HL-60/S4 (cell line): ENCODE data around the gene PHF20.
"Not testable (repeated sequence)": the region's sequence is repeated elsewhere in the genome, so short reads cannot be mapped to it uniquely, and the experiment has no call there.

Source experiments
- in situ Hi-C: fragments of 300-500 bp; cut with MboI; formaldehyde crosslinking; loops from 2 replicates; pipeline ENCODE4 v1.14.3; 2022; ENCODE audit warnings: low sequenced_read_pairs

Gene PHF20

DNA sequence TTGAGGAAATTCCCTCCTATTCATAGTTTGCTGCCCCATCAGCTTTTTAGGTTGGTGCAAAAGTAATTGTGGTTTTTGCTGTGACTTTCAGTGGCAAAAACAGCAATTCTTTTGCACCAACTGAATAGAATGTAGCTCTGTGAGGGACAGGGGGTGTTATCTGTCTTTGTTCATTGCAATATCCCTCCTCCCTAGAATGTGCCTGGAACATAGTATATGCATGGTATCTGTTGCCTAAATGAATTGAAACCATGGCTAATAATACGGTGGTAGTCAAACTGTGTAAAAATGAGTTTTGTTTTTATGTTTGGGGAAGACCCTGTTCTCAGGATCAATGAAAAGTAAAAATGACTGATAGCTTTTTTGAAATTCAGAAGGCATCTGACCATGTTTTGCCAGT, 137.4 kb downstream of the PHF20 start:
- in situ Hi-C loops: no loop called here

DNA sequence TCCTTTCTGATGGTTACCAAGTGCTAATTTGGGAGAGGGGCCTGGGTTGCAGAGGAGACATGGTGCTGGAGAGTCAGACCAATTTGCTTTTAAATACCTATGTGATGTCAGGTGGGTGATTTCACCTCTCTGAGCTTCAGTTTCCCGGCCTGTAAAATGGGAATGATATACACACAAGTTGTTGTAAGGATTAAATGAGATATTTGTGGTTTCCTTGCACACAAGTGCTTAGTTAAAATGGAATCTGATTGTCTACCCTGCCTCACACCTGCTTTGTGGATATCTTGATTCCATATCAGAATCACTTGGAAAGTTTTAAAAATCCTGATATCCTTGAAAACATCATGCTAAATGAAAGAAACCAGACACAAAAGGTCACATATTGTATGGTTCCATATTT, 138.0 kb downstream of the PHF20 start:
- in situ Hi-C loops: no loop called here

DNA sequence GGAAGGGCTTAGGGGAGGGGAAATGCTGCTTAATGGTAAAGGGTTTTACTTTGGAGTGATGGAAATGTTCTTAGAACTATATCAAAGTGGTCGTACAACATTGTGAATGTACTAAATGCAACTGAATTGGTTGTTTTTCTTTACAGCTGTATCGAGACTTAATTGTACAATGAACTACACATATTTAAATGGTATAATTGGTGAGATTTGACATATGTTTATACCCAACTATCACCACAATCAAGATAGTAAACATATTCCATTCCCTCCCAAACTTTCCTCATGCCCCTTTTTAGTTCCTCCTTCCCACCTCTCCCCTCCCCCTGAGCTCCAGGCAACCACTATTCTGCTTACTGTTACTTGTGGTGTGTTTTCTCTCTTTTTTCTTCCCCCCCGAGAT, 138.4 kb downstream of the PHF20 start:
- in situ Hi-C loops: no loop called here

DNA sequence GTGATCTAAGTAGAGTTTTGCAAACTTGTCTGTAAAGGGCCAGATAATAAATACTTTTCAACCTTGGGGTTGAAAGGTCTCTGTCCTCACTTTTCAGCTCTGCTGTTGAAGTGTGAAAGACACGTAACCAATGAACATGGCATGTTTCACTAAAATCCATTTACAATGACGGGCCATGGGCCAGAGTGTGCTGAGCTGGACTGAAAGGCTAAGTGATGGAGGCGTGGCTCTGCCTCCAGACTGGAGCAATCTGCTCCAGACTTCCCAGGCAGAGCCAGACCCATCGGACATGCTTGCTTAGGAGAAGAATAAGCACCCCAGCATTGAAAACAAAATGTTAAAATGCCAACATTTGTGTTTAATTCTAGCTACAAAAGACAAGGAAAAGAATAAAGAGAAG, 141.1 kb downstream of the PHF20 start:
- in situ Hi-C loops: no loop called here

DNA sequence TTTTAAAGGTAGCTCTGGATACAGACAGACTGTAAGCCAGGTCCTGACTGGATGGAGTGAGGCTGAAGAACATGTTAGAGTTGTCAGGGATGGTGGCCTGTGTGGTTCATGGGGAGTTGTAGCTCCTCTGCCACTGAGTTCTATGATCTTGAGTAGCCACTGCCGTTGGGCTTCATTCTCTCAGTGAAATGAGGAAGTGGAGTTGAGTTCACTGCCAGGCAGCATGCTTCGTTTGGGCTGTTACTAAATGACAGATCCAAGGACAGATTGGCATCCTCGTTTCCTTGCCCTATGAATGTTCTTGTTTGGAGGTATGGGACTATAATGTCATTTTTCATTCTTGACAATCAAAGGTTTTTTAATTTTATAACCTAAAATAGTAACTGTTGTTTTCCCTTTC, 145.3 kb downstream of the PHF20 start:
- in situ Hi-C loops: no loop called here

DNA sequence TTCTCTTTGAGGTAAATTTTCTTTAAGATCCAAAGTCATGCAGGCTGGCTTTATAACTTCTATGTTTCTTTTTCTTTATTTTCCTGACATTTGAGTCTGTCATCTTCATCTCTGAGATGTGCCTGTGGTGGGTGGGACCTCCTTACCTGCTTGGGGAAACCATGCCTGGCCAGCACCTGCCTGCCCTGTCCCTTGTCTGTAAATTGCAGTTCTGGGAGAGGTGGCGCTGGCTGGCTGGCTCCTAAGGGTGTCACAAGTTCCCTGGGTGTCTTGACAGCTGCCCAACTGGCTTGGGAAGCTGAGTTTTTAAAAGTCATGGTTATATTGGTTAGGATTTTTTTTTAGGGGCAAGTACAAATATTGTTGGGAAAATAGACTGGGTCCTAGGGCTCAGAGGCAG, 146.2 kb downstream of the PHF20 start:
- in situ Hi-C loops: no loop called here

DNA sequence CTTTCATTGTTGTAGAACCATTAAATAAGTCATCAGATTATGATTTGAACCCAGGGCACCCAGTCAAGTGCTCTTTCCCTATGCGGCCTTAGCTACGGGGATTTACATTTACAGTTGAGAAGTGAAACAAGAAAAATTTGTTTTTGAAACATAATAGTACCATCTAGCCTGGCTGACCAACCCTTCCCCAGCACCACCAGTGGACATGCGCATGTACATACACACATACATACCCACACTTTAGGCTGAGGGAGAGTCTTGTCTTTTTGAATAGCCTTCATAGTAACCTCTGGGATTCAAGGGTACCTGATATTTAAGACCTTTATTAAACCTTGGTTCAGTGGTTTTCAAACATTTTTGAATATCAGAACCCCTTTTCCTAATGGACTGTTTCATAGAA, 148.7 kb downstream of the PHF20 start:
- in situ Hi-C loops: no loop called here

DNA sequence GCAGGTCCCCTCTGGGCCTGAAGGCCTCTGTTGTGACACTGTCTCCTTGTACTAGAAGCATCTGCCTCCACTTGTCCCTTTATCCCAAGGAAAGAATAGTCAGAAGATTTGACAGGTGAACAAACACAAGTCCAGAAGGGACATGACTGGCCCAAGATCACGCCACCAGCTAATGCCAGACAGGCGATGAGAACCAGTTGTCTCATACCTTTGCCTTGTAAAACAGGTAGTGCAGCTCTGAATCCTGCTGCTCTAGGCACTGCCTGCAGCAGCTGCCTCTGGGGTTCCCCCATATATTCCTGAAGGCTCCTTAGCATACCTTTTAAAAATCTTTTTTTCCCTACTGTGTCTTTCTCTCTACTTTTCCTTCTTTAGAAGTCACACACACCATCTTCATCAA, 157.5 kb downstream of the PHF20 start:
- in situ Hi-C loops: no loop called here

DNA sequence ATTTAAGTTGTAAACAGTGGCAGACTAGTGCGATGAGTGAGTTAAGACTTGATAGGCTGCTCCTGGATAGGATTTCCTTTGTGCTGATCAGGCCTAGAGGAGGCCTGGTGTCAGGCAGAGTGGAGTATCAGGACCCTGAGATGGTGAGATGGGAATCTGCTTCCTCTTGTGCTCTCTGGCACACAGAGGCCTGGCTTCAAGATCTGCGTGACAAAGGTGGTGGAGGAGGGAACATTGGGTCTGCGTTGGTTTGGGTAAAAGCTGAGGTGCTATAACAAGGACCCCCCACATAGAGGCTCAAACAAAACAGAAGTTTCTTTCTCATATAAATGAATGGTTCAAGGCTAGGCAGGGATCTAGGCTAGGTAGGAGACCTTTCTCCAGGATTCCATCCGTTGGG, 162.2 kb downstream of the PHF20 start:
- in situ Hi-C loops: no loop called here

DNA sequence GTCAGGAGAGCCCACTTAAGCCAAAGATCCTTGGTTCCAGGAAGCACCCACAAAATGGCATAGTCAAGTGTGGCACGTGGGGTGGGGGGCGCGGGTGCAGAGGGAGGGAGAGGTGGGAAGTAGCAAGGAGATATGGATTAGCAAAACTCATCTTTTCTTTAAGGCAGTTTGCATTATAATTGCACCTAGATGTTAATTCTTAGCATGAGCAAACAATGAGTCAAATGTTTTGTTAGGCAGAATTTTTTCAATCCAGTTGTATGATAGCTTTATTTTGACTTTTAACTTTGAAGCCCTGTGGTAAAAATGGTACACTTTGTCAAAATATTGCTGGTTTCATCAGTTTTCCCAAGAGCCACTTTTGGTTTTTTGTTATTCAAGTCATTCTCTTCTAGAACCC, 167.4 kb downstream of the PHF20 start:
- in situ Hi-C loops: no loop called here

DNA sequence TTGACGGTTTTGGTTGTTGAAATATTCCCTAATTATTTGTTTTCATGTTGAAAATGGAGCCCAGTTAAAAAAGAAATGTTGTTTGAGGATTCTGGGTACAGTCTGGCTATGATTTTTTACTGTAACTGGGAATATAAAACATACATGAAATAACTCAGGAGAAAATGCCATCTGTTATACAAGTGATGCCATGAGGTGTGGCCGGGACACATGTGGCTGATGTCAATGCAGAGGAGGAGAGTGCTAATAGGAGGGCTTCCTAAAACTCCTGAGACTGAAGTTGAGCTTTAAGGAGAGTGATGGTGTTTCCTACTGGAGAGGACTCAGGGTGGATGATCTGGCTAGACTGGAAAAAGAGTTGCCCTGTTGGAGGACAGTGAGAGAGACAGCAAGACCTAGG, 169.8 kb downstream of the PHF20 start:
- in situ Hi-C loops: no loop called here

DNA sequence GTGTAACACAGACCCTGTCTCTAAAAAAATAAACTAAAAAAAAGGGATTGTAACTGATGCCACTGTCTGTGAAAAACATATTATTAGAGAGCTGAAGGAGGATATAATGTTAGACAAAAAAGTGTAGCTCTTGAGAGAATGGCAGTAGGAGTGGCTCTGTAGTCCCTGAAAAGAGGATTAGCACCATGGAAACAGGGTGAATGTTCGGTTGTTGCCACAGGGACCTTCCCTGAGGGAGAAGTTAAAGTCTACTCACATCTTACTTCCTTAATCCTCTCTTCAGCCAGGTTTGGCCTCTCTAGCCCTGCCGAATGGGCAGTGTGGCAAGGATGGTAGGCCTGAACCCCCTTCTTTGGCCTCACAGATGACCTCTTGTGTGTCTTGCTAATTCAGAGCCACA, 170.4 kb downstream of the PHF20 start:
- in situ Hi-C loops: no loop called here

DNA sequence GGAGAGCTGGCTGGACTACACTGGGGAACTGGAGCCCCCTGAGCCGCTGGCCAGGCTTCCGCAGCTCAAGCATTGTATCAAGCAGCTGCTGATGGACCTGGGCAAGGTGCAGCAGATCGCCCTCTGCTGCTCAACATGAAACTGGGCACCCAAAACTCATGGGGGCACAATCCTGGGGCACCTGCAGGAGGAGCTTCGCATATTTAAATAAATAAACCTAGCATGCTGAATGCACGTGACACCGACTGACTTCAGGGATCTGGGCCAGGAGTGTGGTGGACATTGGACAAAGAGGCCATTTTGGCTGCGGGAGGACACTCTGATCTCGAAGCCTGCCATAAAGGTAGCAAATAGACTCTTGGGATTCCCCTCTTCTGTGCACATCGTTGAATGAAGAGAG, 175.7 kb downstream of the PHF20 start:
- in situ Hi-C loops: no loop called here

DNA sequence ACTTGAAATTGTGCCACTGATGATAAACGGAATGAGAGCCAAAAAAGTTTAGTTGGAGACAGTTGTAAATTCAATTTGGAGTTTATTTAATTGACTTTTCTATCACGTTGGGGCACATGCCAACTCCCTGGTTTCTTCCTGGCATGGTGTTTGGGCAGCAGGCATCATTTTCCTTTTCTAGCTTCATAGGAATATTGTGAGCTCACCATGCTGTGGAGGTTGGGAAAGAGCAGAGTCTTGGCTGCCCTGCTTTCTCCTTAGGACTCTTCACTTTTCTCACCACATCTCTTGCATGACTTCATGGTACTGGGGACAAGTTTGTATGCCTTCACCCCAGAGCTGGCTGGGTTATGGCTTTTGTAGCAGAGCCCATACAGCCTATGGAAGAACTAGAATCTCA, 176.1 kb downstream of the PHF20 start:
- in situ Hi-C loops: no loop called here

DNA sequence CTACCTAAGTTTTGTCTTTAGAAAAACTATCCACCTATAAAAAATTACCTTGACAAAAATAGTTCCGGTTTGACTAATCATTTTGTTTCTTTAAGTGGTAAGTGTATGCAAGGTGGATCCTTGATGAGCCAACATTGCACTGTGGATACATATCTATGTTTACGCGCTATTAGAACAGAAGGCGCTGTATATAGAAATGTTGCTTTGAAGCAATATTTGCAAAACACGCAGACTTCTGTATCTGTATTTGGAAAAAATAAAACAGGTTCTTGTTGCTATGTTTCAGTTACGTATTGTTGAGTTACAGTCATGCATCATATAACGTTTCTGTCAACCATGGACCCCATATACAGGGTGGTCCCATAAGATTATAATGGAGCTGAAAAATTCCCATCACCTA, 178.3 kb downstream of the PHF20 start:
- in situ Hi-C loops: no loop called here

DNA sequence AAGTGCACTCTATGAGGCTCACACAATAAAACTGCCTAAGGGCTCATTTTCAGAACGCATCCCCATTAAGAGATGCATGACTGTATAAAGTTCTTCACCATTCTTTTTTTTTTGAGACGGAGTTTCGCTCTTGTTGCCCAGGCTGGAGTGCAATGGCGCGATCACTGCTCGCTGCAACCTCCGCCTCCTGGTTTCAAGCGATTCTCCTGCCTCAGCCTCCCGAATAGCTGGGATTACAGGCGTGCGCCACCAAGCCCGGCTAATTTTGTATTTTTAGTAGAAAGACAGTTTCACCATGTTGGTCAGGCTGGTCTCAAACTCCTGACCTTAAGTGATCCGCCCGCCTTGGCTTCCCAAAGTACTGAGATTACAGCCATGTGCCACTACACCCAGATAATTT, 180.3 kb downstream of the PHF20 start:
- in situ Hi-C loops: not testable (repeated sequence)

DNA sequence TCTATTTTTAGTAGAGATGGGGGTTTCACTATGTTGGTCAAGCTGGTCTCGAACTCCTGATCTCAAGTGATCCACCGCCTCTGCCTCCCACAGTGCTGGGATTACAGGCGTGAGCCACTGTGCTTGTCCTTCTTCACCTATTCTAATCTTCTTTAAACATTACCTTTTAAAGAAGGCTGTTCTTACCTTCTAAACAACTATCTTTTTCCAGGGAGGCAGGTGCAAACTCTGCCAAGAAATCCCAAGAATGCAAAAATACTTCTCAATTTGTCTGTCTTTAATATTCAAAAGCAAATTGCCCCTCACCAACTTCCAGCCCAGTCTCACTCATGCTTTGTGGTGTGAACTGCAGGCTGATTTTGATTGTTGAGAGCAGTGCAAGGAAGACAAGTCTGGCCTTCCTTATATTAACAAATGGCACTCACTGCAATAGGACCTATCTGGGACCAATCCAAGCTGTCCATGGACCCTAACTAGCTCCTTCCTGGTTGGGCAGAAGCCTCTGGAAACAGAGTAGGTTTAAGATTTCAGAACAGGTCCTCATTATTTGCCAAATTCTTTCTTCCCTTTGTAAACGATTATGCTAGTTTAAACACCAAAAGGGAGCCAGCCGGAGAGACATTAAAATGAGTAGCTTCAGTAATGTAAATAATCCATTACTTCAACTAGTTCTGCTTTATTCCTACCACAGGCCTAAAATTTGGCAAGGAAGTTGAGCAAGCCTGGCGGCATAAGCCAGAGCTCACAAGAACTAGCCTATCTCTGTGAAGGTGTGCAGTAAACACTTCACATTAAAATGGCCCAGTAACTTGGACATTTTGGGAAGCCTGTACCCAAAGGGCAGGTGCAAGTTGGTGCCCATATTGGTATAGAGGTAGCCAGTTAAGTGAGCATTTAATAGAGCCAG, 180.9 kb downstream of the PHF20 start:
- in situ Hi-C loops: no loop called here

DNA sequence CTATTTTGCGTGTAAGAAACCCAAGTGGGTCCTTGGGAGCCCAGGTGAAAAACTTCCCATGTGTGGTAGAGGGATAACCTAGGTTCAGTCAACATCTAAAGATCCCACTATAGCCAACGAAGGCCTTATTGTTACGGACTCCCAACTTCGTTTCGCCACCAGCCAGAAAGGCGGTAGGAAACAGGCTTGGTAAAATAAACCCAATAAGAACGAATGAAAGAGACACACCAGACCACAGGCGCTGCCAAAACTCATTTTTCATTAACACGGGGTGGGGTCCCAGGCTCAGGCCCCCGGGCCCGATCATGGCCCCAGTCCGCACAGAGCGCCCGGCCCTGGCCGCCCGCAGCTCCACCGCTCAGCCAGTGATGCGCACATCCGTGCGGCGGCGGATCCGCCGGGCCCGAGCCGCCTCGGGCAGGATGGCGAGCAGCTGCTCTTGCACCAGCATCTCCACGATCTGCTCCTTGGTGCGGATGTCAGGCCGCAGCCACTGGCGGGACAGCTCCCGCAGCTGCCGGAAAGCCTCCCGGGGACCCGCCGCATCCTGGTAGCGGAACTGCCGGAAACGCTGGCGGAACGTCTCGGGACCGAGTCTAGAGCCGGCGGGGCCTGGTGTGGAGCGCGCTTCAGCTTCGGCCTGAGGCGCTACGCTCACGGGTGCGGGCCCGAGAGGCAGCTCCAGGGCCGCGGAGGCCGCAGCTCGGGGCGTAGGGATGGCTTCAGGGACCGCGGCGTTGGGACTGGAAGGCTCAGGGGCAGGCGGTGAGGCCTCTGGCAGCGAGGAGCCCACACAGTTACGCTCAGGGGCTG, 181.8 kb downstream of the PHF20 start:
- in situ Hi-C loops: no loop called here

DNA sequence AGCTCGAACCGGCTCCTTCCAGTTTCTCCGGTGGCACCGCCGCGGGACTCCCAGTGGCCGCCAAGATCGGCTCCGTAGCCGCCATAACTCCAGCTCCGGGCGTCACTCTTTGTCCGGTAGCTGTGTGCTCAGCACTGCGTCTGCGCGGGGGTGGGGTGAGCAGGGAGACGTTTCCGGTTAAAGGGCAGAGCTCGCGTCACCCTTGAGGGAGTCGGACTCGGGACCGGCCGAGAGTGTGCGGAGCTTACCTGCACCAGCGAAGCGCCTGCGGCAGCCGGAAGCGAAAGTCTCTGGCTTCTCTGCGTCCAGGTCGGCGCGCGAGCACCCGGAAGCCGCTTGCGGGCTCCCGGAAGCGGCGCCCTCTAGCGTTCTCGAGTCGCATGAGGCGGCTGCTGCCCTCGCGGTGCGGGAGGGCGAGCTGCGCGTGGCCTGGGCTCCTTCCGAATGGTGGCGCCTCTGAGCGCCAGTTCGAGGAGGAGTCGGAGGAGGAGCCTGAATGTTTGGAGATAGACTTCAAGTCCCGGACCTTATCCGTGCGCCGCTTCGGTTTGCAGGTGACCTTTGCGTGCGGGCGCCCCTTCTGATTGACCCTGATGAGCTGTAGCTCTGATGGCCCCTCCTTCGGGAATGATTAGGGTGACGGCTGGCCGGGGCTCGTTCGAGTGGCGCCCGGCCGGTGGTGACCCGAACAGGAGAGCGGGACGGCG, 182.5 kb downstream of the PHF20 start, which contains the start of gene SCAND1:
Gene SCAND1, minus strand, starts transcription at position 303 of the 707 bp plus-strand sequence. Its CDS starts 218 bp downstream, at position 85.
- in situ Hi-C loops: no loop called here

DNA sequence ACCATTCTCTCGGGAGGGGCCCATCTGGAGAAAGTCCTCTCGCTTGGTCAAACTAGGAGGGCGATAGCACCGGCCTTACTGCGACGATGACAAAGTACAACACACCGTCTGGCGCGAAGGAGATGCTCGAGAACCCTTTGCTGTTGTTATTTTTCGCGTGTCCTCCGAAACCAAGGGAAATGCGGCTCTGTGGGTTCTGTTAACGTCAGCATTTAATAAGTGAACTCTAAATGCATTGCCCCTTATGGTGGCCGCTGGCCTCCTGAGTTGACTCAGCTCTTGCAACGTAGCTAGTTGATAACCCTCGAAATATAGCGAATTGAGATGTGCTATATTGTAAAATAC, 183.1 kb downstream of the PHF20 start:
- in situ Hi-C loops: no loop called here

DNA sequence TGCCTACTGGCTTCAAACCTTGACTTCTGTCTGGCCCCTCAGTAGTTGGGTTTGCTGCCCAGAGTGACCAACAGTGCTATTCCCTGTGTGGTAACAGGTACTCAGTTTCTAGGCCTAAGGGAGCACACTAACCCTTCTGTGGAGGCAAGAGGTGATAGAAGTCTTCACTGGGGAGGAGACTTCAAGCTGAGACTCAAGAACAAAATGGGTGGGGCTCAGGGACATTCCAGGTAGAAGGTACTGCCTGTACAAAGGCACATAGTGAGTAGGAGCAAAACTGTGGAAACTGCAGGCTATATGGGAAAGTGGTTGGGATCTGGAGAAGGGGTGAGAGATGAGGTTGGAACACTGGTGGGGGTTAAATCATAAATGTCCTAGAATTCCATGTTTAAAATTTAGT, 184.8 kb downstream of the PHF20 start:
- in situ Hi-C loops: no loop called here

DNA sequence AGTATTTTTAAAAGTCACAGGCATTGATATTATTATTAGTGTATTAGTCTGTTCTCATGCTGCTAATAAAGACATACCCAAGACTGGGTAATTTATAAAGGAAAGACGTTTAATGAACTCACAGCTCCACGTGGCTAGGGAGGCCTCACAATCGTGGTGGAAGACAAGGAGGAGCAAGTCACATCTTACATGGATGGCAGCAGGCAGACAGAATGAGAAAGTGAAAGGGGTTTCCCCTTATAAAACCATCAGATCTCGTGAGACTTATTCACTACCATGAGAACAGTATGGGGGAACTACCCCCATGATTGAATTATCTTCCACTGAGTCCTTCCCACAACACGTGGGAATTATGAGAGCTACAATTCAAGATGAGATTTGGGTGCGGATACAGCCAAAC, 187.5 kb downstream of the PHF20 start:
- in situ Hi-C loops: not testable (repeated sequence)
